IPS DF 4.7 (cell line): ENCODE results near the gene C12orf54.
"Not testable (repeated sequence)": the region's sequence is repeated elsewhere in the genome, so short reads cannot be mapped to it uniquely, and the experiment has no call there.

Source experiments
- DNase-seq: peaks from one replicate; pipeline ENCODE4 v3.0.0-alpha.2; 2013; ENCODE audit warnings: low spot score; ENCODE audit errors: extremely low read depth

Gene C12orf54

DNA sequence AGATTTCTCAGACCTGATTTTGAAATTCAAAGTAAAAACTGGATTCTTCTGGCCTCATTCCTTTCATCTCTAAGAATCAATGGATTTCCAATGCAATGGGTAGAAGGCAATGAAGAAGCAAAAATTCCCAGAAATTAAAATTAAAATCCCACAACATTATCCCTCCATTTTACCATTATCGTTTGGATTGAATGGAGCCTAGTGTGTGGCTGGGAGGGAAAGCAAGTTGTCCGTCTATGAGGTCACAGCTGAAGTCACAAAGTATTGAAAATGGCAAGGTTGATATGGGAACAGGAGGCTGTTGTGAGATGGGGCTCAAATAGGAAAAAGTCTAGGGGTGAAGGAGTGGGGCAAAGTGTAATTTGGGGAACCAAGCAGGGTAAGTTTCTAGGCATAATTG lies at the start of gene C12orf54:
C12orf54 (plus strand) TSS at position 301 of the 400 bp plus-strand sequence. CDS start 799 bp downstream, outside the sequence.
- no peak for DNase-seq

DNA sequence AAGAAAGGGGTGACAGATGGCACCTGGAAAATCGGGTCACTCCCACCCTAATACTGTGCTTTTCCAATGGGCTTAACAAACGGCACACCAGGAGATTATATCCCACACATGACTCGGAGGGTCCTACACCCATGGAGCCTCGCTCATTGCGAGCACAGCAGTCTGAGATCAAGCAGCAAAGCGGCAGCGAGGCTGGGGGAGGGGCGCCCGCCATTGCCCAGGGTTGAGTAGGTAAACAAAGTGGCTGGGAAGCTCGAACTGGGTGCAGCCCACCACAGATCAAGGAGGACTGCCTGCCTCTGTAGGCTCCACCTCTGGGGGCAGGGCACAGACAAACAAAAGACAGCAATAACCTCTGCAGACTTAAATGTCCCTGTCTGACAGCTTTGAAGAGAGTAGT lies 48.3 kb upstream of the C12orf54 start:
- DNase-seq: not testable (repeated sequence)

DNA sequence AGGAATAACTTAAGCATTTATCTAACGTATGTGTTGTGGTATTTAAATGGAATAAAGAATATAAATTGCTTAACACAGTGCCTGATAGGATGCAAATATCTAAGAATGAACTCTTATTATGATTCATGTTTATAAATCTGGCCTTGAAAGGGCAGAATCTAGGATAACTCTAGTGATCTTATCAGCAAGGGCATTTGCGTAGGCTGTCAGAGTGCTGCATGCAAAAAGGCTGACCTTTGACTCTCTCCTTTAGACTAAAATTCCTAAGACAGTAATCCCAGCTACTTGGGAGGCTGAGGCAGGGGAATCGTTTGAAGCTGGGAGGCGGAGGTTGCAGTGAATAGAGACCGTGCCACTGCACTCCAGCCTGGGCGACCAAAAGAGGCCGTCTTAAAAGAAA lies 41.2 kb upstream of the C12orf54 start:
- no peak for DNase-seq

DNA sequence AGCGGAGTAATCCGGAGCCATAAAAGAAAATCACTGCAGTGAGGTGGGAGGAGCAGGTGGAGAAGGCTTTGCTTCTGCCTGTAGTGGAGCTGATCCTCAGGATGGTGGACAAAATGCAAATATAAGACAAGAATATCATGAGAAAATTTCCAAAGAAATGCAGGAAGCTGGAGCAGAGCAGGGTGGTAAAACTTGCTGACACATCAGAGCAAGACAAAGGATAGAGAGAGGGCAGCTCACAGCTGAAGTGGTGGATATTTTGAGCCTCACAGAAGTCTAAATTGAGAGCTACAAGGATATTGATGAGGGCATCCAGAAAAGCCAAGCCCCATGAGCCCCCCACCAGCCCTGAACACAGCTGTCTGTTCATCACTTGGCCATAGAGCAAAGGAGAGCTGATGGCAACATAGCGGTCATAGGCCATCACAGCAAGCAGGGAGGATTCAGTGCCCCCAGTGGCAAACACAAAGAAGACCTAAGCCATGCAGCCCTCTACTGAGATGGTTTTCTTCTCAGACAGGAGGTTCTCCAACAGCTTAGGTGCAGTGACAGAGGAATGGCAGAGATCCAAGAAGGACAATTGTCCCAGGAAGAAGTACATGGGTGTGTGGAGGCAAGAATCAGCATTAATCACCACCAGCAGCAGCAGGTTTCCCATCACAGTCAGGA lies 40.0 kb upstream of the C12orf54 start:
- DNase-seq: no peak

- DNase-seq: no peak
Observed at GRCh38 chr12:48445538-48445937, 36.8 kb upstream of the C12orf54 start.

DNA sequence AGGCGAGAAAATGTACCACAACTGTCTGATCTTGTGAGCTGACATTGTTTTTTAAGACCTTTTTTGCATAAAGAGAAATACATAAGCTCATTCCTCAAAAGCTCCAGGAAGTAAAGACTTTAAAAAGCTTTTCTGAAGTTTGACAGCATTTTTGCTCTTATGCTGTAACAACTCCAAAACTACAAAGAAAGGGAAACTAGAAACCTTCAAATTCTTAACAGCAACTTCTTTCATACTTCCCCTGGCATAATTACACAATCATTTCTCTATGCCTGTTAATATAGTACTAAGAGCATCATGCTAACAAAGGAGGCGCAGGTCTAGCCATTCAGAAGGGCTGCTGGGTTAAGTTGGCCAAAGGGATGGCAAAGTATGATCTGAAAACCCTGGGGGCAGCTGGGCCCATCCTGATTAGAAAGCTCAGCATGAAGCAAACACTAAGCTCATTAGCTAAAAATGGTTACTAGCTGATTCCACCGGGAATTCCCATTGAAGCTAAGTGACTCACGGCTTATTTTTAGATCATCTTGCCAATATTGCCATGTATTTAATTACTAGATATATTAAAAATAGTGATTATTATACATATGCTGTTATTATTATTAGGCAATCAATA lies 36.0 kb upstream of the C12orf54 start:
- DNase-seq: no peak

GRCh38 chr12:48447755-48448154 lies 34.5 kb upstream of the C12orf54 start:
- DNase-seq: no peak

- DNase-seq: no peak
Observed at GRCh38 chr12:48451372-48451771, 30.9 kb upstream of the C12orf54 start.

- not testable (repeated sequence) for DNase-seq
Observed at GRCh38 chr12:48452961-48453360, 29.3 kb upstream of the C12orf54 start.

DNA sequence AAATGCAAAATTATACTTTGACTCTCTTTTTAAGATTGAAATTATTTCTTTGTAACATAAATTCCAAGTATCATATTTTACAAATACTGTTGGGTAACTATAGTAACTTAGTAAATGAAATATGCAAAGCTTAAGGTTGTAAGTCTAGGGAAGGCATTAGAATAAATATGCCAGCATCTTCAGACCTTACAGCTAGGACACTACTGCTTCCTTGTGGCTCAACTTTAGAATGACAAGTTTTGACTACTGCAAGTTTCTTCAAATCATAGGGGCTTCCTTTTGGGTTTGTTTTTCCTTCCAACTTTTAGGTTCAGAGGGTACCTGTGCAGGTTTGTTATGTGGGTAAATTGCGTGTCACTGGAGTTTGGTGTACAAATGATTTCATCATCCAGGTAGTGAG lies 27.6 kb upstream of the C12orf54 start:
- DNase-seq: no peak

DNA sequence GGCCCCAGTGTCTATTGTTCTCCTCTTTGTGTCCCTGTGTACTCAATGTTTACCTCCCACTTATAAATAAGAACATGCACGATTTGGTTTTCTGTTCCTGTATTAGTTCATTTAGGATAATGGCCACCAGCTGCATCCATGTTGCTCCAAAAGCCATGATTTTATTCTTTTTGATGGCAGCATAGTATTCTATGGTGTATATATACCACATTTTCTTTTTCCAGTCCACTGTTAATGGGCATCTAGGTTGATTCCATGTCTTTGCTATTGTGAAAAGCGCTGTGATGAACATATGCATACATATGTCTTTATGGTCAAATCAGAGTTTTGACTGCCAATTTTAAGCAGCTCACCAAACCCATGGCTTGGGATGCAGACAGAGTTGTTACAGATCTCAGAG lies 27.2 kb upstream of the C12orf54 start:
- DNase-seq: no peak

DNA sequence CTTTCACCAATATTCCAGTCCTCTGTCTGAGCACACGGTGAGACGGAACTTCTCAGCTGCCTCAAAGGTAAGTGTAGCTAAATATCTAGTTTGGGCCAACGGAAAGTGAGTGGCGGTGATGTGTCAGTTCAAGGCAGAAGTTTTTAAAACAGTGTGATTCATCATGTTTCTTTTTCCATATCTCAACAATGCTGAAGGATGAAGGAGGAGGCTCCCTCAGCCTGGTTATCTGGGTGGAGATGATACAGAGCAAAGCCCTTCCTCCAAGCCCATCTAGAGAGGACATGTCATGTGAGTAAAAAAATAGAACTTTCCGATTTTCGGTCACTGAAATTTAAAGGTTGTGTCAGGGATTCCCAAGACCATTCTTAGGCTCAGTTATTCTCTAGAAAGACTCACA lies 23.0 kb upstream of the C12orf54 start:
- no peak for DNase-seq

DNA sequence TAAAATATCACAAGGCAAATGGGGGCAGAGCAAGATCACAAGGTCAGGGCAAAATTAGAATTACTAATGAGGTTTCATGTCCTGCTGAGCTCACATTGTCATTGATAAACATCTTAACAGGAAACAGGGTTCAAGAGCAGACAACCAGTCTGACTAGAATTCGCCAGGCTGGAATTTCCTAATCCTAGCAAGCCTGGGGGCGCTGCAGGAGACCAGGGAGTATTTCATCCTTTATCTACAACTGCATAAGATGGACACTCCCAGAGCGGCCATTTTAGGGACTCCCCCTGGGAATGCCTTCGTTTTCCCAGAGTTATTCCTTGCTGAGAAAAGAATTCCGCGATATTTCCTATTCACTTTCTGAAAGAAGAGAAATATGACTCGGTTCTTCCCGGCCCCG lies 13.3 kb upstream of the C12orf54 start:
- not testable (repeated sequence) for DNase-seq

DNA sequence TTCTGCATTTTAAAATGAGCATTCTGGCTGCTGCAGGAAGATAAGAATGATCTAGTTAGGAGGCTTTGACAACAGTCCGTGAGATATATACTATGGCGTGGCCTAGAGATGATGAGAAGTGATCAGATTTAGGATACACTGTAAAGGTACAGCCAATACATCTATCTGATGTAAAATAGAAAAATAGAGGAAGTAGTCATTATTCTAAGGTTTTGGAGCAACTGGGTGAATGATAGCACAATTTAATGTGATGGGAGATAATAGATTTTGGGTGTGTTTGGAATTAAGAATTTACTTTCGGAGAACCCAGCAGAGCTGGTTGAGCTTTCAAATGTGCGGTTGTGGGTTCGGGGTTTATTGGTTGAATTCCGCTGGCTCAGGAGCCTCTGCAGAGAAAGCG lies 10.0 kb upstream of the C12orf54 start, which contains the start of gene ANP32D:
ANP32D (plus strand) TSS at position 301 of the 400 bp plus-strand sequence. CDS start 106 bp downstream, outside the sequence.
- no peak for DNase-seq

- no peak for DNase-seq
Observed at GRCh38 chr12:48473061-48473460, 9.2 kb upstream of the C12orf54 start.

- not testable (repeated sequence) for DNase-seq
Observed at GRCh38 chr12:48474497-48474896, 7.8 kb upstream of the C12orf54 start.

DNA sequence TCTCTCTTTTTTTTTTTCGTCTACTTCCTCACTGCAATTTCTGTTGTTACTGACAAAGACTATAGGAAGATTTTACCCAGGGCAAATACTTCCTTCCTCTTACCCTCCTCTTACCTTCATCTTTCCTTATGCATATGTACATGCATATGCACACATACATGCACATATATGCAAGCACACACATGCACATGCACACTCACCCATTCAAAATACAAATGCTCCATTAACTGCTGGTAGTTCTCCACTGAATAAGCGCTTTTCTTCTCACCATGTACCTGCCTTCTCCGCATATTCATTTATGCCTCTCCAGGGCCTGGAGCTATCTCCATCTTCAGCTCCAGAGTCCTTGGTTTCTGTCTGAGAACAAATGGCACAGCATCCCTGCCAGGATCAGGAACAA lies 632 bp downstream of the C12orf54 start:
- no peak for DNase-seq

GRCh38 chr12:48486261-48486660 lies 4.0 kb downstream of the C12orf54 start:
- no peak for DNase-seq

- DNase-seq: no peak
Observed at GRCh38 chr12:48486679-48487078, 4.4 kb downstream of the C12orf54 start.

- DNase-seq: no peak
Observed at GRCh38 chr12:48489012-48489411, 6.7 kb downstream of the C12orf54 start.

DNA sequence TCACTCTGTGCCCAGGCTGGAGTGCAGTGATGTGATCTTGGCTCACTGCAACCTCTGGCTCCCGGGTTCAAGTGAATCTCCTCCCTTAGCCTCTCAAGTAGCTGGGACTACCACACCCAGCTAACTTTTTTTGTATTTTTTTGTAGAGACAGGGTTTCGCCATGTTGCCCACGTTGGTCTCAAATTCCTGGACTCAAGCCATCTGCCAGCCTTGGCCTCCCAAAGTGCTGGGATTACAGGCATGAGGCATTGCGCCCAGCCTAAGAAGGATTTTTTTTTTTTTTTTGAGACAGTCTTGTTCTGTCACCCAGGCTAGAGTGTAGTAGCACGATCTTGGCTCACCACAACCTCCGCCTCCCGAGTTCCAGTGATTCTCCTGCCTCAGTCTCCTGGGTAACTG lies 7.2 kb downstream of the C12orf54 start:
- not testable (repeated sequence) for DNase-seq

GRCh38 chr12:48500281-48500680 lies 18.0 kb downstream of the C12orf54 start:
- not testable (repeated sequence) for DNase-seq

DNA sequence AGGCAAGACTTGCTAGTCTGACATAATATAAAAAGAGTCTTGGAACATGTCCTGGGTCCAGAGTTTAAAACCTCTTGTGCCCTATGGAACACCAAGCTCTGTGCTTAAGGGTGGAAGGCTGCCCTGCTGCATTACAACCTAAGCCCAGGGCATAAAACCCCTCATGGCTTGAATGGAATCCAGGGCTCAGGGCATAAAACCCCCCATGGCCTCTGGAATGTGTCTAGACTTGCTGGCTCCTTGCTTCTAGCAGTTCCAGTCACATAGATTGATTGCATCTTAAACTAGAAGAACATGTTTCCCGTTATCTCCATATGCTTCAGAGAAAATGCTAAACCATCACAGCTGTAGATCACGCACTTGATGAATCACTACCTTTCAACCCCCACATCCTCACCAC lies 24.5 kb downstream of the C12orf54 start:
- DNase-seq: not testable (repeated sequence)
